DMS153 treated with DMSO at 0.1 percent for 48 hours (cell line): ENCODE data around the gene OASL.

Source experiments
- DNase-seq: peaks from one replicate; lab custom pipeline; 2025; ENCODE audit not compliant: unreplicated experiment; lab: John Stamatoyannopoulos, UW

The OASL gene

GRCh38 chr12:121017966-121018491 is 21.0 kb downstream of the OASL start:
- no peak for DNase-seq

- peak; percentile 81 for DNase-seq
Observed at GRCh38 chr12:121015825-121016766, 22.9 kb downstream of the OASL start, which contains the start of gene C12orf43. C12orf43 (minus strand) TSS chr12:121016487; CDS start chr12:121016474, 13 bp downstream.

GRCh38 chr12:121013715-121014114 is 25.3 kb downstream of the OASL start:
- DNase-seq: no peak

DNA sequence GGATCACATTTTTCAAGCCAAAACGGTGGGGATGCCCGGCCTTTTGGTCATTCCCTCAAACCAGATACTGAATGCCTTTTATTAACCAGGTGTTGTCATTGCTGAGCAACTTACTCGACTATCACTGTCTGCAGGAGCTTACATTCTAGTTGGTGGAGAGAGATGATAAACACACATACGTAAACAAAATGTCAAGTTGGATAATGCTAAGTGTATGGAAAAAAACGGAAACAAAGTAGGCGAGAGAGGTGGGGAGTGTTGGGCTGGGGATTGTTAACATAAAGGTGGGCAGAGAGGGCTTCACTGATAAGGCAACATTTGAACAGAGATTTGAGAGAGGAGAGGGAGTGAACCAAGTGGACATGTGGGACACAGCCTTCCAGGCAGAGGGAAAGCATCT is 27.2 kb downstream of the OASL start:
- no peak for DNase-seq

GRCh38 chr12:121010860-121011259 is 28.2 kb downstream of the OASL start:
- DNase-seq: no peak

DNA sequence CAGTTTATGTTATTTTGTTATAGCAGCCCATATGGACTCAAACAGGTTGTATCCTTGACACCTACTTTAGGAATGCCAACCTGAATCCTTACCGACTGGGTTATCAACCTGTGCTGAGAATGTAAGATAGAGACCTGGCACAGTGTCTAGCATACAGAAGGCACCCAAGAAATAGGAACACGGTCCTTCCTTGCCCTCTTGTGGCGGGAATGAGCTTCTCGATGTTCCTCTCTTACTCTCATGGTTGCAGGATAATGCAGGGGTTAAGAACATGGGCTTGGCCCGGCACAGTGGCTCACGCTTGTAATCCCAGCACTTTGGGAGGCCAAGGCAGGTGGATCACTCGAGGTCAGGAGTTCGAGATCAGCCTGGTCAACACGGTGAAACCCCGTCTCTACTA is 29.3 kb downstream of the OASL start:
- DNase-seq: no peak

DNA sequence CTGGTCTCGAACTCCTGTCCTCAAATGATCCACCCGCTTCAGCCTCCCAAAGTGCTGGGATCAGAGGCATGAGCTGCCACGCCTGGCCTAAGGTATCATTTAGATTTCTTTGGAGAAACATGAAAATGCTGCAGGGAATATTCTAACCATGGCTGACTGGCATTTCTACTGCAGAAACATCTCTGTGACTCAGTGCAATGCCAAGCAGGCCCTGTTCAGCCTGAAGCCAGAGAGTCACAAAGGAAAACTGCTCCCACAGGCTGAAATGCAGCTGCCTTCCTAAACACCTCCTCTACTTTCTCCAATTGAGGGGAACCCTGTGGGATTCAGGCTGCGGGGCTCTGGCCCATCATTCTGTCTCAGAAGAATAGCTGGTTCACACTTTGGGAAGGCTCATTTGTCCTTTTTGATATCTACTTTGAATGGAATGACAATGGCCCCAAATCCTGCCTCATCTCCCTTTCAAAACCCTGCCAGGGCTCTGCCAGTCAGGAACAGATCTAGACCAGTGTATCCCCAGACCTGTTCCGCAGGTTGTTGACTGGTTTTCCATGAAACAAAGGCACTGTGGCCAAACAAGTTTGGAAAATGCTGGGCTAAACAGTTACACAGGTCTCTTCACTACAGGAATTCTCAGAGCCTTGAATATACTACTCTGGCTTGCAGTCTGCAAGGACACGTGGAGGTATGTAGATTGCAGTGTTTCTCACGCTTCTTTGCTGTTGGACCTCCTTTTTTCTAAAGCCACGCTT is 30.5 kb downstream of the OASL start:
- no peak for DNase-seq

GRCh38 chr12:121005346-121005815 is 33.7 kb downstream of the OASL start:
- no peak for DNase-seq

GRCh38 chr12:121004253-121004815 is 34.7 kb downstream of the OASL start:
- DNase-seq: no peak

GRCh38 chr12:121003650-121004049 is 35.4 kb downstream of the OASL start:
- no peak for DNase-seq

DNA sequence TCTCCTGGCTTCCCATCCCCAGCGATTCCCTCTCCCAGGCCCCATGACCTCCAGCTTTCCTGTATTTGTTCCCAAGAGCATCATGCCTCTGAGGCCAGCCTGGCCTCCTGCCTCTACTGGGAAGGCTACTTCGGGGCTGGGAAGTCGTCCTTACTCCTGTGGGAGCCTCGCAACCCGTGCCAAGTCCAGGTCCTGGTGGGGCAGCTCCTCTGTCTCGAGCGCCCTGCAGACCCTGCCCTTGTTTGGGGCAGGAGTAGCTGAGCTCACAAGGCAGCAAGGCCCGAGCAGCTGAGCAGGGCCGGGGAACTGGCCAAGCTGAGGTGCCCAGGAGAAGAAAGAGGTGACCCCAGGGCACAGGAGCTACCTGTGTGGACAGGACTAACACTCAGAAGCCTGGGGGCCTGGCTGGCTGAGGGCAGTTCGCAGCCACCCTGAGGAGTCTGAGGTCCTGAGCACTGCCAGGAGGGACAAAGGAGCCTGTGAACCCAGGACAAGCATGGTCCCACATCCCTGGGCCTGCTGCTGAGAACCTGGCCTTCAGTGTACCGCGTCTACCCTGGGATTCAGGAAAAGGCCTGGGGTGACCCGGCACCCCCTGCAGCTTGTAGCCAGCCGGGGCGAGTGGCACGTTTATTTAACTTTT is 37.1 kb downstream of the OASL start:
- DNase-seq: no peak

GRCh38 chr12:121001060-121001459 is 38.0 kb downstream of the OASL start:
- DNase-seq: no peak

DNA sequence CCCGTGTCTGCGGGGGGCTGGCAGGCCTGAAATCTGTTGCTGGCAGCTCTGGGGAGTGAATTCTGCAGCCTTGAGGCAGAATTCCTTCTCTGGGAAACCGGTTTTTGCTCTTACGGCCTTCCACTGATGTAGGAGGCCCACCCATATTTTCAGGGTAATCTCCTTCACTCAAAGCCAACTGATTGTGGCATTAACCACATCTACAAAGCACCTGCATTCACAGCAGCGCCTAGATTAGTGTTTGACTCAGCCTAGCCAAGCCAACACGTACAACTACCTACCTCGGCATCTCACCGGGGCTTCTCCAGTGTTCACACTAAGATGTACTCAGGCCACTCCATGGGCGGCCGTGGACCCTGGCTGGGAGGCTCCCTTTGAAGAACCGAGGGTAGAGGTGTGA is 38.5 kb downstream of the OASL start:
- DNase-seq: no peak

GRCh38 chr12:120999191-121000120 is 39.6 kb downstream of the OASL start:
- DNase-seq: no peak

DNA sequence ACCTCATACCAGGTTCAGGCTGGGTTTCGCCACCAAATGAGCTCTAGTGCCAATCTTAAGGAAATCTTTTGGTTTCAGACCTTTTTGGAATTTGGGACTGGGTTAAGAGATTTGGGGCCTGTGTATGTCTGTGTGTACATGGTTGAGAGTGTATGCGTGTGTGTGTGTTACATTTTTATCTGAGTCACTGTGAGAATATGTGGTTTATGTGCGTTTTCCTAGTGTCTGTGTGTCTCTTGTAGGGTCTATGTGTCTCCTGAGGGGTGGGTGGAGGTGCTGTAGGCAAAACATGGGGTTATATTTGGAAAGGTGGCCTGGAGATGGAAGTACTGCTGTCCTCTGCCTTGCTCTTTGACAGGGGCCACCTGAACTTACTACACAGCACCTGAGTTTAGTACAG is 40.6 kb downstream of the OASL start:
- no peak for DNase-seq

GRCh38 chr12:120997448-120997847 is 41.6 kb downstream of the OASL start:
- no peak for DNase-seq

DNA sequence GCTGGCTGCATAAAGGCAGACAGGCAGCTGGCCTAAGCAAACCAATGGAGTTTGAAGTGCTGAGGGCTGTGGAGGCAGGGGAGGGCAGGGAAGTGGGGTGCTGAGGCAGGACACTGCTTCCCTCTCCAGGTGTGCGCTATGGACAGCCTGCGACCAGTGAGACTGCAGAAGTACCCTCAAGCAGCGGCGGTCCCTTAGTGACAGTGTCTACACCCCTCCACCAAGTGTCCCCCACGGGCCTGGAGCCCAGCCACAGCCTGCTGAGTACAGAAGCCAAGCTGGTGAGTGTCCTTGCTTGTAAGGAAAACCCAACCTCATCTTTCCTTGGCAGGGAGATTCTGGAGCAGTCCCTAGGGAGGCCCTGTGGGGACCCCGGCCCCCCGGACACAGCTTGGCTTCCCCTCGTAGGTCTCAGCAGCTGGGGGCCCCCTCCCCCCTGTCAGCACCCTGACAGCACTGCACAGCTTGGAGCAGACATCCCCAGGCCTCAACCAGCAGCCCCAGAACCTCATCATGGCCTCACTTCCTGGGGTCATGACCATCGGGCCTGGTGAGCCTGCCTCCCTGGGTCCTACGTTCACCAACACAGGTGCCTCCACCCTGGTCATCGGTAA is 42.8 kb downstream of the OASL start:
- DNase-seq: no peak

- DNase-seq: no peak
Observed at GRCh38 chr12:120994589-120995337, 44.3 kb downstream of the OASL start.

- DNase-seq: no peak
Observed at GRCh38 chr12:120994059-120994458, 45.0 kb downstream of the OASL start.
